ENCODE data around the gene PRICKLE1. TPM values are rescaled to one million over a fixed set of nuclear protein-coding genes. Genes with fewer than 3 reads are reported as not detected.
"Not testable (repeated sequence)": the region's sequence is repeated elsewhere in the genome, so short reads cannot be mapped to it uniquely, and the experiment has no call there.

Gene PRICKLE1
- total RNA-seq, 2 experiments from 2014 or later: not detected

- TF ChIP-seq CTCF (IDR thresholded peaks at IDR 0.05): no peak
Observed at GRCh38 chr12:42550800-42551199, 38.7 kb downstream of the PRICKLE1 start.

GRCh38 chr12:42546709-42547108 lies 42.8 kb downstream of the PRICKLE1 start:
- Mint-ChIP-seq H3K4me3 (no peak overlapping the region), H3K36me3 (ENCODE audit: low read depth) (no peaks in the 10 kb centered on the region), H3K27ac (no peak overlapping the region), H3K27me3 (peaks cover 6% of the 10 kb centered on the region), H3K9me3 (no peaks in the 10 kb centered on the region), H3K4me1 (ENCODE audit: low read depth) (no peaks in the 10 kb centered on the region)
- intact Hi-C loops (cut with micrococcal nuclease): no loop called here
- ATAC-seq: no peak
- ChIA-PET POLR2A (no interaction called here), CTCF (no interaction called here)
- no peak for TF ChIP-seq CTCF (IDR thresholded peaks at IDR 0.05)
- DNase-seq: no peak

More at GRCh38 chr12:42550800-42551199, 38.7 kb downstream of the PRICKLE1 start:
- DNase-seq (no peak), ATAC-seq (no peak)
- Mint-ChIP-seq H3K27ac (no peak overlapping the region), H3K36me3 (ENCODE audit: low read depth) (no peaks in the 10 kb centered on the region), H3K27me3 (peaks cover 6% of the 10 kb centered on the region), H3K4me3 (no peak overlapping the region), H3K9me3 (no peaks in the 10 kb centered on the region), H3K4me1 (ENCODE audit: low read depth) (no peaks in the 10 kb centered on the region)
- ChIA-PET CTCF (no interaction called here), POLR2A (interaction anchor here (0.5 kb wide), 1 partner anchor 1736 kb away, joined by 3 read pairs; no protein-coding TSS in a partner anchor)
- intact Hi-C loops (cut with micrococcal nuclease): no loop called here

GRCh38 chr12:42541965-42542364 lies 47.6 kb downstream of the PRICKLE1 start:
- CTCF ChIA-PET: no interaction called here

GRCh38 chr12:42541308-42541707 lies 48.2 kb downstream of the PRICKLE1 start:
- CTCF ChIA-PET: interaction anchor here (0.6 kb wide), 1 partner anchor 539 kb away, joined by 3 read pairs; no protein-coding TSS in a partner anchor
- H3K9me3 Mint-ChIP-seq; H3K27me3 Mint-ChIP-seq; POLR2A ChIA-PET; DNase-seq; intact Hi-C loops (cut with micrococcal nuclease); ATAC-seq; H3K4me1 Mint-ChIP-seq (ENCODE audit: low read depth); H3K27ac Mint-ChIP-seq; H3K4me3 Mint-ChIP-seq; H3K36me3 Mint-ChIP-seq (ENCODE audit: low read depth): not testable (repeated sequence)

More at GRCh38 chr12:42541965-42542364, 47.6 kb downstream of the PRICKLE1 start:
- intact Hi-C loops (cut with micrococcal nuclease): no loop called here
- Mint-ChIP-seq H3K36me3 (ENCODE audit: low read depth) (no peaks in the 10 kb centered on the region), H3K27me3 (peaks cover 3% of the 10 kb centered on the region), H3K27ac (no peak overlapping the region), H3K9me3 (no peaks in the 10 kb centered on the region), H3K4me1 (ENCODE audit: low read depth) (no peaks in the 10 kb centered on the region), H3K4me3 (no peak overlapping the region)
- DNase-seq: no peak
- no peak for ATAC-seq
- no peak for TF ChIP-seq CTCF (IDR thresholded peaks at IDR 0.05)
- POLR2A ChIA-PET: no interaction called here

GRCh38 chr12:42539696-42540095 lies 49.9 kb downstream of the PRICKLE1 start:
- no peak for TF ChIP-seq CTCF (IDR thresholded peaks at IDR 0.05)
- Mint-ChIP-seq H3K9me3 (no peaks in the 10 kb centered on the region), H3K4me1 (ENCODE audit: low read depth) (no peaks in the 10 kb centered on the region), H3K4me3 (no peak overlapping the region), H3K27ac (no peak overlapping the region), H3K27me3 (peaks cover 5% of the 10 kb centered on the region), H3K36me3 (ENCODE audit: low read depth) (no peaks in the 10 kb centered on the region)
- intact Hi-C loops (cut with micrococcal nuclease): no loop called here
- no peak for DNase-seq
- CTCF ChIA-PET: no interaction called here
- no peak for ATAC-seq
- POLR2A ChIA-PET: no interaction called here

- POLR2A ChIA-PET: no interaction called here
- no peaks in the 10 kb centered on the region for H3K4me1 Mint-ChIP-seq (ENCODE audit: low read depth)
- DNase-seq: no peak
- H3K27ac Mint-ChIP-seq: no peak overlapping the region
- CTCF ChIA-PET: no interaction called here
- peaks cover 5% of the 10 kb centered on the region for H3K27me3 Mint-ChIP-seq
- intact Hi-C loops (cut with micrococcal nuclease): no loop called here
- ATAC-seq: no peak
- no peaks in the 10 kb centered on the region for H3K9me3 Mint-ChIP-seq
- TF ChIP-seq CTCF (IDR thresholded peaks at IDR 0.05): no peak
- H3K36me3 Mint-ChIP-seq (ENCODE audit: low read depth): no peaks in the 10 kb centered on the region
- no peak overlapping the region for H3K4me3 Mint-ChIP-seq
Observed at GRCh38 chr12:42538203-42538602, 51.3 kb downstream of the PRICKLE1 start.
